HG02763 (cell line): Measurements from ENCODE around the gene MYRIP.
A peak's percentile ranks its signal among the peaks of the same experiment; 100 is the strongest.
"Not testable (repeated sequence)": the region's sequence is repeated elsewhere in the genome, so short reads cannot be mapped to it uniquely, and the experiment has no call there.

Experiments used
- ATAC-seq: cut with Tn5 transposase; IDR thresholded peaks from one replicate; pipeline ENCODE4 v1.9.1; 2021; ENCODE audit warnings: mild to moderate bottlenecking, moderate library complexity; ENCODE audit not compliant: unreplicated experiment

The MYRIP gene

DNA sequence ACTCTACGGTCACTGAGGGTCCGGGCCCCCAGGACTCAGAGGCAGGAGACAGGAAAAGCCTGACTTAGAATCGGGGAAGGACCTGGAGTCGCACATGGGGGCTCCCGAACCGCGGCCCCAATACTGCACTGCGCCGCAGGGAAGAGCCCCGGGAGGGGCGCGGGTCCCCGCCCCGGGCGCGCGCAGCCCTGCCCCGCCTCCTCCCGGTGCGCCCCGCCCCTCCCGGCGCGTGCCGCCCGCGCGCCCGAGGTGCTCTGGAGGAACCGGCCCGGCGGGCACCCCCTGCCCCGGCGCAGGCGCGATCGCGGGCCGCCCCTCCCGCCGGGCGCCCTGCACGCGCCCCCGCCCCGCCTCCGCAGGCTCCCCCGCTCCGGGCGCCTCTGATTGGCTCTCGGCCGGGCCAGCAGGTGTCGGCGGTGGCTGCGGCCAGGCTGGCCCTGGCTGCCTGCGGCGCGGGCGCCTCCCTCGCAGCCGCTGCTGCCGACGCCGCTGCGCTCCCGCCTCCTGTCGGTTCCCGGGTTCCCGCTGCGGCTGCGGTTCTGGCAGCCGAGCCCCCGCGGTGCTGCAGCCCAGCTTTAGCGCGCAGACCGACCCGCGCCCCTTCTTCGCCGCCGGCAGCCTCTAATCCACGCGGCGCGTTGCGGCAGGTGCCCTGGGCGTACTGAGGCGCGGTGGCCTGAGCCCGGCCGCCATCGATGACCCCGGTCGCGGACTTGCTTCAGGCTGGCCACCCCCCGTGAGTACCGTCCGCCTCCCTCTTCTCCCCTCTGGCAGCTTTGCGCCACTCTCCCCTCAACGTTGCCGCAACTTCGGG lies at the start of gene MYRIP:
TSS of gene MYRIP (plus strand) at position 429 of the 814 bp plus-strand sequence. CDS start 91,208 bp downstream, outside the sequence.
- peak; percentile 77 for ATAC-seq

DNA sequence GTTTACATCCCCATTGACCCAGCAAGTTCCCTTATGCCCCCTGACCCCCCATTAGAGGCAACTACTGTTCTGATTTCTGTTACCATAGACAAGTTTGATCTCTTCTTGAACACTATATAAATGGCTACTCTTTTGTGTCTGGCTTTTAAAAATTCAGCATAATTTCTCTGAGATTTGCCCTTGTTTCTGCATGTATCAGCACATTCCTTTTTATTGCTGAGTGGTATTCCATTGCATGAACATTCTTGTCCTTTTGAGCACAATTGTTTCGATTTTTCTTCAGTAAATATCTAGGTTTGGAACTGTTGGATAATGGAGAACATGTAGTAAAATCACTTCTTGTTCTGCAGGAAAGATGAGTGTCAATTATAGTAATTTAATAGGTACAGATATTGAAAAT lies 49.1 kb upstream of the MYRIP start:
- ATAC-seq, result no peak

DNA sequence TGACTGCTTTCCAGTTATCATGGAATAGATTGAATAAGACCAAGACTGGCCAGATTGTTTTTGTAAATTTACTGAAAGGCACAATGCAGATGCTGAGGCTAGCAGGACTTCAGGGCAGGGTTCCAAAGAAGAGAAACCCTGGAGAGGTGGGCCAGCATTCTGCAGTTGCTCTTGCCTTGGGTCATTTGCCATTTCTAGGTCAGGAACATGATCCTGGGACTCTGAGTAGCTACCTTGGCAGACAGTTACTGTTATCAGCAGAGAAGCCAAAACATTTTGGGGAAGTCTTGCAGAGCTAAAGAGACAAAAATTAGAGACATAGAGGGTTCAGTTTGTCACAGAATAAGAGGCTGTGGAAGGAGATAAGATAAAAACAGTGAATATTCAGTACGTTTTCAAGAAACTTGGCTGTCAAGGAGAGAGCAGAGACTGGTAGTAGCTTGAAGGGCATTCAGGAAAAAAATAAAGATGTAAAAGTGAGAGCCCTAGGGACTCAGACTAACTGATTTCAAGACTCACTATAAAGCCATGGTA lies 46.8 kb upstream of the MYRIP start:
- no peak for ATAC-seq

DNA sequence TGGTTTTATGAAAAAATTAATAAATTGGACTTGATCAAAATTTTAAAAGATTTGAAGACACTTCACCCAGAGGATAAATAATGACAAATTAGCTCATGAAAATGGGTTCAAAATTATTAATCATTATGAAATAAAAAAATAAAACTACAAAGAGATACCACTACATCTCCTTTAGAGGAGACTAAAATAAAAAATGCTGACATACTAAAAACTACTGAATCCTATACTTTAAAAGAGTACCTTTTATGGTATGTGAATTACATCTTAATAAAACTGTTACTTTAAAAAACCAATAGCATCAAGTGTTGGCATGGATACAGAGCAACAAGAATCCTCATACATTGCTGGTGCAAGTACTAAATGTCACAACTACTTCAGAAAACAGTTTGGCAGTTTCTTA lies 46.0 kb upstream of the MYRIP start:
- ATAC-seq, result no peak

DNA sequence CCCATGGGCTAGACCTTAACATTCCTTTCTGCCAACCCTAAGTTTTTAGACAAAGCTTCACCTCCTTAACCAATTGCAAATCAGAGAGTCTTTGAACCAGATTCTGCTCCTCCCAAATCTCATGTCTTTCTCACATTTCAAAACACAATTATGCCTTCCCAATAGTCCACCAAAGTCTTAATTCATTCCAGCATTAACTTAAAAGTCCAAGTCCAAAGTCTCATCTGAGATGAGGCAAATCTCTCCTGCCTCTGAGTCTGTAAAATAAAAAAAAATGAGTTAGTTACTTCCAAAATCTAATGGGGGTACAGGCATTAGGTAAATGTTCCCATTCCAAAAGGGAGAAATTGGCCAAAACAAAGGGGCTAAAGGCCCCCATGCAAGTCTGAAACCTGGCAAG lies 43.8 kb upstream of the MYRIP start:
- ATAC-seq, result no peak

DNA sequence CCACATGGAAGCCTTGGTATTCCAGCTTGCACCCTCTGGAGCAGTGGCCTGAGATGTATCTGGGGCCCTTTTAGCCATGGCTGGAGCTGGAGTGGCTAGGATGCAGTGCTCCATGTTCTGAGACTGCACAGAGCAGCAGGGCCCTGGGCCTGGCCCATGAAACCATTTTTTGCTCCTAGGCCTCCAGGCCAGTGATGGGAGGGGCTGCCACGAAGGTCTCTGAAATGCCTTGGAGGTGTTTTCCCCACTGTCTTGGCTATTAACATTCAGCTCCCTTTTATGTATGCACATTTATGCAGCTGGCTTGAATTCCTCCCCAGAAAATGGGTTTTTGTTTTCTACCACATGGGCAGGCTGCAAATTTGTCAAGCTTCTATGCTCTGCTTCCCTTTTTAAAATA lies 43.0 kb upstream of the MYRIP start:
- ATAC-seq, result no peak

DNA sequence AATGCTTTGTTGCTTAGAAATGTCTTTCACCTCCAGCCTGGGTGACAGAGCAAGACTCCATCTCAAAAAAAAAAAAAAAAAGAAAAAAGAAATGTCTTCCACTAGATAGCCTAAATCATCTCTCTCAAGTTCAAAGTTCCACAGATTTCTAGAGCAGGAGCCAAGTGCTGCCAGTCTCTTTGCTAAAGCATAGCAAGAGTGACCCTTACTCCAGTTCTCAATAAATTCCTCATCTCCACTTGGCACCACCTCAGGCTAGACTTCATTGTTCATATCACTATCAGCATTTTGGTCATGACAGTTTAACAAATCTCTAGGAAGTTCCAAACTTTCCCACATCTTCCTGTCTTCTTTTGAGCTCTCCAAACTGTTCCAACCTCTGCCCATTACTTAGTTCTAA lies 42.5 kb upstream of the MYRIP start:
- not testable (repeated sequence) for ATAC-seq

DNA sequence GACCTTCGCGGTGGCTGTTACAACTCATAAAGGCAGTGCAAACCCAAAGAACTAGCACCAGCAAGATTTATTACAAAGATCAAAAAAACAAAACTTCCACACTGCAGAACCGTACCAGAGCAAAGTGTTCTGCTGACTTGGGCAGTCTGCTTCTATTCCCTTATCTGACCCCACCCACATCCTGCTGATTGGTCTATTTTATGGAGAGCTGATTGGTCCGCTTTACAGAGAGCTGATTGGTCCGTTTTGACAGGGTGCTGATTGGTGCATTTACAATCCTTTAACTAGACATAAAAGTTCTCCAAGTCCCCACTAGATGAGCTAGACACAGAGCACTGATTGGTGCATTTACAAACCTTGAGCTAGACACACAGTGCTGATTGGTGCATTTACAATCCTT lies 31.2 kb upstream of the MYRIP start:
- ATAC-seq, result not testable (repeated sequence)

DNA sequence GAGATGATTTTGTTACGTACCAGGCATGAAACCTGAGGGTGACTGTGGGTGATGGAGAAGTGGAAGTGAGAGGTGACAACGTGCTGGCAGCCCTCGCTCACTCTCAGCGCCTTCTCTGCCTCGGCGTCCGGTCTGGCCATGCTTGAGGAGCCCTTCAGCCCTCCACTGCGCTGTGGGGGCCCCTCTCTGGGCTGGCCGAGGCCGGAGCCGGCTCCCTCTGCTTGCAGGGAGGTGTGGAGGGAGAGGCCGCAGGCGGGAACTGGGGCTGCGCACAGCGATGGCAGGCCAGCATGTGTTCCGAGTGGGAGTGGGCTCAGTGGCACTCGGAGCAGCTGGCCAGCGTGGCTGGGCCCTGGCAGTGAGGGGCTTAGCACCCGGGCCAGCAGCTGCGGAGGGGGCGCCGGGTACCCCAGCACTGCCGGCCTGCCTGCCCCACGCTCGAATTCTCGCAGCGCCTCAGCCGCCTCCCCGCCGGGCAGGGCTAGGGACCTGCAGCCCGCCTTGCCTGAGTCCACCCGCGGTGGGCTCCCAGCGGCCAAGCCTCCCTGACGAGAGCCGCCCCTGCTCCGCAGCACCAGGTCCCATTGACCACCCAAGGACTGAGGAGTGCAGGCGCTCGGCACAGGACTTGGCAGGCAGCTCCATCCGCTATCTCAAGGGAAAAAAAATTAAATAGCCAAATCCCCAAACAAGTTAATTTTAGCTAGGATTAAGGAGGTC lies 29.7 kb upstream of the MYRIP start:
- no peak for ATAC-seq

DNA sequence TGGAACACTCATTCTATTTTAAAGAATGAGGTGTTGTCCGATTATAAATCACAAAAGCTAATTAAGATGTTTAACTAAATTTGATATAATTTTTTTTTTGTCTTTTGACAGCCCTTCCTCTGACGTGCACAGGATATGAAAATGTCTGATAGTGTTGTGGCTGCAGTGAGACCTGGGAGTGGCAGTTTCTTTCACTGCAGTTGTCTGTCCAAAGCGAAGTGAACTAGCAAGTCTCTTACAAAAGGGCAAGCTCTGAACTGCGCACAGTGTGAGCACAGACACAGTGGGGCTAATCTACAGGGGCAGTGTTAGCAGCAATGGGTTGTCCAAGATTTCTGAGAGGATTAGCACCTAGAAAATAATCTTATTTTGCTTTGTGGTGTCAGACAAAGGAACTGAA lies 29.1 kb upstream of the MYRIP start:
- no peak for ATAC-seq

DNA sequence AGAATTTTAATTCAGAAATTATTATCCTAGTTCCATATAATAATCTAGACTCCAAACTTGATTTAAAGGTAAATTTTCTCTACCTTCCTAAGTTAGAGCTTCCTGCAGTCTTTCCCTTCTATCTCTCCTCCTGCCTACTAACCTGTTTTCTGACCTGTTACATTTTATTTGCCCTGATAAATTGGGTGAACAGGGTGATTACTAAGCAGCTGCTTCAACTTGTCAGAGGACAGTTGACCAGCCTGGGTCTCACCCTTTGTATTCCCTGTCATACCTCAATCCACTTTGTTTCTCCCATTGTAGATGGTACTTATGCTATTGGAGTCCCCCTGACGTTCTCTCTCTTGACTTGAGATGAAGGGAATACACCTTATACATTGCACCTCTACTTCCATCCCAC lies 28.4 kb upstream of the MYRIP start:
- ATAC-seq, result no peak

DNA sequence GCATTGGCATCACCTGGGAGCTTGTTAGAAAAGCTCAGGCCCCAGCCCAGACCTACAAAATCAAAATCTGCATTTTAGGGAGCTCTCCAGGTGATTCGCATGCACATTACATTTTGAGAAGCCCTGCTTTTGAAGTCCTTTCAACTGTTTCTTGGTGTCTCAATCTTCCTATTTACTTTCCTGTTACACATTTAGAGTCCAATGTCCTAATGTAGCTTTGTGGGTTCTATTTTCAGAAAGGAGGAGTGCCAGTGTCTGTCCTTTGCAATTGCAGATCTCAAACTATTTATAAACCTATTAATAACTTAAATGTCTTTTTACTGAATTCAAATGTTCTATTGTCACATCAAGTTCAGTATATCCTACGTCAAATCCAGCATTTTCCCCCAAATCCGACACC lies 27.8 kb upstream of the MYRIP start:
- no peak for ATAC-seq

DNA sequence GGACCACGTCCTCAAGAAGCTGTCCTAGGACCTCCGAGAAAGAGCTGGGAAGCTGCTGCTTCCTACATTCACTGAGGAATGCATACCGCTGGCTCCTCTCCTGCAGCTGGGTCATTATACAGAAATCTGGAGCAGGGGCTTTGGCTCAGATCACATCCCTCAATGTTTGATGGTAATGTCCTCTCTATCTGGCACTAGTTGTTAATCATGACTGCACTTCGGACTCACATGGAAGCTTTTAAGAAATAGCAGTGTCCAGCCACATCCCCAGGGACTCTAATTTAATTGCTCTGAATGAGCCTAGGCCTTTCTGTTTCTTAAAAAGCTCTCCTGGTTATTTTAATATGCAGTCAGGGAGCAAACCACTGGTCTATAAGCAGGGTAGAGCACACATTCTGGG lies 25.7 kb upstream of the MYRIP start:
- no peak for ATAC-seq

DNA sequence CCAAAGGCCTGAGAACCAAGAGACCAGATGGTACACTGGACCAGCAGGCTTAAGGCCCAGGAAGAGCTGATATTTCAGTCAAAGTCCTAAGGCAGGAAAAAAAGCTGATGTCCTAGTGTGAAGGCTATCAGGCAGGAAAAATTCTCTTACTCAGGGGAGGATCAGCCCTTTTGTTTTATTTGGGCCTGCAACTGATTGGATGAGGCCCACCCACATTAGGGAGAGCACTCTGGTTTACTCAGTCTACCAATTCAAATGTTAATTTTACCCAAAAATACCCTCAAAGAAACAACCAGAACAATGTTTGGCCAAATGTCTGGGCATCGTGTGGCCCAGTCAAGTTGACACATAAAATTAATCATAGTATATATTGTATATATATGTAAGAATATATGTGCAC lies 24.5 kb upstream of the MYRIP start:
- ATAC-seq, result no peak

DNA sequence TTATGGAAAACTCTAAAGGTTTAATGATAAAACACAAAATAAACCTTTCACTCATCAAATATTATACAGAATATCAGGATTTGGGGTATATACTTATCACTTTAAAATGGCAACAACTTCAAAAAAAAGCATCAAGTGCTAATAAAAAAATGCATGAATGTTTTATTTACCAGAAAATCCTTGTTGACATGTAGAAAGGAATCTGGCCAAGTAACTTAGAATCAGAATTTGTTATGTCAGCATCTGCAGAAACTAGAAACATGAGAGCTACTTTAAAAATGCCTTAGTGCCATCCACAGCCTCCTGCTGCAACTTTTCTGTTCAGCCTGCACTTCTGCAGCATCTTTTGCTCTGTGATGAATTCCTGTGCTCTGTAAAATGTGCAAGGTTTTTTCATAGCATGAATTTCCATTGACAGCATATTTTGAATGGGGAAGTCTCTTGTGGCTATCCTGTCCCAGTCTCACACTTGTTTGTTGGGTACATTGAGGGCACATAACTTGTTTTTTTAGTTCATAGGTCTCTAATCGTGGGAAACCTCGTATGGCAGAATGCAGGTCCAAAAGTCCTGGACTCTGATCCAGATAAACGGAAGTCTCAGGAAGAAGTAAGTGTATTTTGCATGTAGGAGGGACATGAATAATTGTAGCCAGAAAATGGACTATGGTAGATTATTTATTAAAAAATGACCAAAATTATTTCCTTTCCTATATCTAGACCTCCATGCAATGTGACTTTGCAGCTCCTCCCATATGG lies 21.1 kb upstream of the MYRIP start:
- ATAC-seq, result no peak

DNA sequence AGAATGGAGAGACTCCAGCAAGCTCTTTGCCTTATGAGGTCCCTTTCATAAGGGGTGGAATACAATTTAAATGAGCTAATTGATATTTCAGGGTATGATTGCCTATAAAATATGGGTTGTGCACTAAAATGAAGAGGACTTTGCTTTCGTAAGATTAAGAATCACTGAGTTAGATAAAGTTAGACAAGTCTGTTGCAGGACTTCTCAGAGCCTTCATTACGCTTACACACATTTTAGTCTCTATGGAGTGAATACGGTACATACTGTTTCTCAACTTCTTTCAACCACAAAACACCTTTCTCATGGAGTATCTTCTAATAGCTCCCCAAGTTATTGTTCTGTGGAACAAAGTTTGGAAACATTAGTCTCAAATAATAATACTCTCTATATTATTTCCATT lies 17.8 kb upstream of the MYRIP start:
- no peak for ATAC-seq

DNA sequence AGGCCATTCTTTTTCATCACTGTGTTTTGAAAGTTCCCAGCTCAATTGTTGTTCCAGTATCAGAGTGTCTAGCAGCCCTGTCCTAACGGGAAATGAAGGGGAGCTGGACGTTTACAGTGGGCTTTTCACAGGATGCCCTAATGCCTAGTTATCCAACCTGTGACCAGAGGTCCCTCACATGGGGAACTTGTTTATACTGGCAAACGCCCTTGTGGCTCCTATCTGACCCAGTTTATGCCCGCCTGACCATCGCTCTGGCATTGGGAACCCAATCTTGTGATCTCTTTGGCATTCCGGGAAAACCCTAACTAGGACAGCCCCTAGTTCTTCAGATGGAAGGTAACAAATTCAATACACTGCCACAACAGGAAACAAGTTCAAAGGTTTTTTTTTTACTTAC lies 14.5 kb upstream of the MYRIP start:
- ATAC-seq, result no peak

DNA sequence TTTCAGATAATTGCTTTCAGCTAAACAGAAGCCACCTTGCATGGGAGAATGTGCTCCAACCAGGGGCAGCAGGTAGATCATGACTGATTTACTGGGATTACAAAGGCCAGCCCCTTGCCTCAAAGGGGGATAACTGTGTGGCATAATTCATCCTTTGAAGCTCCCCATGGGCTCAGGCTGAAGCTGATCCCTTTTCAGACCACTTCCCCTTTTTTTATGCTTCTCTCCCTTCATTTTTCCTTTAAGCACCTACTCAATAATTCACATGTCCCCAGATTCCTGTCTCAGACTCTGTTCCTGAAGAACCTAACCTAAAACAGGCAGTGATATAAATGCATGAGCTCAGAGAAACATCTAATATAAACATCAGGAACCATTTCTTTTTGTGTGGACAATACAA lies 8.2 kb upstream of the MYRIP start:
- ATAC-seq, result no peak

DNA sequence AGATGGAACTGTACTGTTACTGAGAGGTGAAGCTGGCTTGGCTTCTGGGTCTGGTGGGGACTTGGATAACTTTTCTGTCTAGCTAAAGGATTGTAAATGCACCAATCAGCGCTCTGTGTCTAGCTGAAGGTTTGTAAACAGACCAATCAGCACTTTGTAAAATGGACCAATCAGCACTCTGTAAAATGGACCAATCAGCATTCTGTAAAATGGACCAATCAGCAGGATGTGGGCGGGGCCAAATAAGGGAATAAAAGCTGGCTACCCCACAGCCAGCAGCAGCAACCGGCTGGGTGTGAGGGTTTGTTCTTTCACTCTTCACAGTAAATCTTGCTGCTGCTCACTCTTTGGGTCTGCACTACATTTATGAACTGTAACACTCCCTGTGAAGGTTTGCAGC lies 6.9 kb upstream of the MYRIP start:
- ATAC-seq, result not testable (repeated sequence)

DNA sequence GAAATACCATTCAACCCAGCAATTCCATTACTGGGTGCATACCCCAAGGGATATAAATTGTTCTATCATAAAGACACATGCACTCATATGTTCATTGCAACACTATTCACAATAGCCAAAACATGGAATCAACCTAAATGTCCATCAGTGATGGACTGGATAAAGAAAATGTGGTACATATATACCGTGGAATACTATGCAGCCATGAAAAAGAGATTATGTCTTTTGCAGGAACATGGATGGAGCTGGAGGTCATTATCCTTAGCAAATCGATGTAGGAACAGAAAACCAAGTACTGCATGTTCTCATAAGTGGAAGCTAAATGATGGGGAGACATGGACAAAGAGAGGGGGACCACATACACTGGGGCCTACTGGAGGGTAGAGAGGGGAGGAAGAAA lies 5.5 kb upstream of the MYRIP start:
- no peak for ATAC-seq

DNA sequence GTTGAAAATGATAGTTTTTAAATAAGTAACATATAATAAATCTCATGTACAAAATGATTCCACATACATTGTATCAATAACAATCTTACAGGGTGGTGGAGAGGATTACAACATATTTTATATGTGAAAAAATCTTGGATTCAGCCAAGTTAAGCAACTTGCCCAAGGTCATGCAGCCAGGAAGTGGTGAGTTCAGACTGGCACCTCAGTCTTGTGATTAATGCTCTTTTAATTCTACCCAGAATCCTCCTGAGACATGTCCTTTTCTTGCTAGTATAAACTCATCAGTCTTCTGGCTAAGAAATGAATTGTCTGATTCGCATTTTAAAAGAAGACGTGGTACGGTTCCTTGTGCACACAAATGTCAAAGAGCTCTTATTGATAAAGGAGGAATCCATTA lies 4.5 kb upstream of the MYRIP start:
- no peak for ATAC-seq
